GM23338 (cell line): Measurements from ENCODE around the gene RNF157. TPM values are rescaled to one million over a fixed set of nuclear protein-coding genes. Genes with fewer than 3 reads are reported as not detected.
A peak's percentile ranks its signal among the peaks of the same experiment; 100 is the strongest.

Source experiments
- ATAC-seq: fragments of 200-7000 bp; cut with Tn5 transposase; 3 replicates; pipeline ENCODE4 v1.9.1; 2020
- DNase-seq: peaks from one replicate; pipeline ENCODE4 v3.0.0-alpha.2; 2015; ENCODE audit warnings: low spot score
- H2AFZ ChIP-seq: fragments of 200-600 bp; sonication (generic); 2 replicates; pipeline ENCODE4 v1.8.0; 2016; ENCODE audit warnings: antibody characterized with exemption, mild to moderate bottlenecking, moderate library complexity
- H3F3A ChIP-seq: fragments of 200-600 bp; sonication (generic); replicated peaks from 2 replicates; pipeline ENCODE4 v1.8.0; 2017; ENCODE audit warnings: antibody characterized with exemption, mixed run types, low read depth
- H3K27ac ChIP-seq: fragments of 200-600 bp; sonication (generic); 2 replicates; pipeline ENCODE4 v1.6.1; 2016; ENCODE audit warnings: low read depth
- H3K27me3 ChIP-seq: fragments of 200-600 bp; sonication (generic); 2 replicates; pipeline ENCODE4 v1.8.0; 2016; ENCODE audit warnings: mild to moderate bottlenecking, mixed run types, moderate library complexity; ENCODE audit not compliant: insufficient read depth
- H3K36me3 ChIP-seq: fragments of 200-600 bp; sonication (generic); 2 replicates; pipeline ENCODE4 v1.8.0; 2016; ENCODE audit warnings: mild to moderate bottlenecking; ENCODE audit not compliant: insufficient read depth
- H3K4me1 ChIP-seq: fragments of 200-600 bp; sonication (generic); 2 replicates; pipeline ENCODE4 v1.8.0; 2016; ENCODE audit warnings: mild to moderate bottlenecking, moderate library complexity; ENCODE audit not compliant: insufficient read depth
- H3K4me2 ChIP-seq: fragments of 200-600 bp; sonication (generic); 2 replicates; pipeline ENCODE4 v1.7.1; 2017; ENCODE audit warnings: mixed run types
- H3K4me3 ChIP-seq: fragments of 200-600 bp; sonication (generic); 2 replicates; pipeline ENCODE4 v1.6.1; 2016; ENCODE audit warnings: mixed run types
- H3K79me2 ChIP-seq: fragments of 200-600 bp; sonication (generic); replicated peaks from 2 replicates; pipeline ENCODE4 v1.8.0; 2017; ENCODE audit warnings: mild to moderate bottlenecking; ENCODE audit not compliant: insufficient read depth
- H3K9me2 ChIP-seq: fragments of 200-600 bp; sonication (generic); 2 replicates; pipeline ENCODE4 v1.8.0; 2017; ENCODE audit not compliant: insufficient read depth
- H4K20me1 ChIP-seq: fragments of 200-600 bp; sonication (generic); replicated peaks from 2 replicates; pipeline ENCODE4 v1.8.0; 2017; ENCODE audit warnings: mild to moderate bottlenecking; ENCODE audit not compliant: insufficient read depth
- H3K27ac Mint-ChIP-seq: 2 replicates; pipeline ENCODE4 v1.8.0; 2020; ENCODE audit warnings: inconsistent platforms, mild to moderate bottlenecking, moderate library complexity, mixed read lengths
- H3K27me3 Mint-ChIP-seq: 3 replicates; pipeline ENCODE4 v1.8.0; 2022; ENCODE audit warnings: low read depth, mild to moderate bottlenecking, moderate library complexity, mixed read lengths, inconsistent platforms; ENCODE audit not compliant: insufficient read depth, poor library complexity
- H3K36me3 Mint-ChIP-seq: 3 replicates; pipeline ENCODE4 v1.8.0; 2021; ENCODE audit warnings: low read depth, mild to moderate bottlenecking, inconsistent platforms, moderate library complexity, mixed read lengths
- H3K4me1 Mint-ChIP-seq: 3 replicates; pipeline ENCODE4 v1.8.0; 2020; ENCODE audit warnings: mild to moderate bottlenecking, inconsistent platforms, mixed read lengths
- H3K4me3 Mint-ChIP-seq: 3 replicates; pipeline ENCODE4 v1.8.0; 2021; ENCODE audit warnings: moderate library complexity, mild to moderate bottlenecking, inconsistent platforms, mixed read lengths
- H3K9me3 Mint-ChIP-seq: 3 replicates; pipeline ENCODE4 v1.8.0; 2020; ENCODE audit warnings: moderate library complexity, mild to moderate bottlenecking, inconsistent platforms, mixed read lengths
- CREB1 ChIP-seq: fragments of 250-450 bp; sonication (Bioruptor Pico); IDR thresholded peaks from 2 replicates; pipeline ENCODE4 v1.5.0; 2020; ENCODE audit warnings: low read depth, mild to moderate bottlenecking, moderate library complexity
- CTCF ChIP-seq, 2 experiments: fragments of 200-600 bp in 1 of 2; sonication (generic) in 1 of 2; conservative IDR thresholded peaks; 2 replicates each; pipeline versions ENCODE4 v1.5.1 to v1.6.1; 2016 to 2017; ENCODE audit warnings: antibody characterized with exemption in 2 of 2, low read depth in 2 of 2, mild to moderate bottlenecking in 2 of 2, moderate library complexity in 1 of 2
- ETS1 ChIP-seq: IDR thresholded peaks from 2 replicates; pipeline ENCODE4 v1.6.1; 2016; ENCODE audit warnings: antibody characterized with exemption
- EZH2 ChIP-seq: fragments of 200-600 bp; sonication (generic); IDR thresholded peaks from one replicate; pipeline ENCODE4 v1.8.0; 2017; ENCODE audit warnings: antibody characterized with exemption, mild to moderate bottlenecking, low read depth; ENCODE audit not compliant: unreplicated experiment
- EZH2phosphoT487 ChIP-seq: fragments of 200-600 bp; sonication (generic); IDR thresholded peaks from one replicate; pipeline ENCODE4 v1.8.1; 2018; ENCODE audit warnings: antibody characterized with exemption; ENCODE audit not compliant: unreplicated experiment
- NANOG ChIP-seq: IDR thresholded peaks from 2 replicates; pipeline ENCODE4 v1.6.1; 2016; ENCODE audit warnings: antibody characterized with exemption, borderline replicate concordance
- POLR2AphosphoS5 ChIP-seq: IDR thresholded peaks from 2 replicates; pipeline ENCODE4 v1.6.1; 2016; ENCODE audit warnings: antibody characterized with exemption, low read depth
- REST ChIP-seq: IDR thresholded peaks from one replicate; pipeline ENCODE4 v1.6.1; 2018; ENCODE audit warnings: antibody characterized with exemption; ENCODE audit not compliant: unreplicated experiment
- STAT1 ChIP-seq: IDR thresholded peaks from one replicate; pipeline ENCODE4 v1.6.1; 2016; ENCODE audit warnings: antibody characterized with exemption; ENCODE audit not compliant: unreplicated experiment
- ZNF114 ChIP-seq: fragments of 250-450 bp; sonication (Bioruptor Pico); IDR thresholded peaks from 2 replicates; pipeline ENCODE4 v1.5.0; 2020; ENCODE audit warnings: mild to moderate bottlenecking, moderate library complexity
- ZNF331 ChIP-seq: fragments of 250-450 bp; sonication (Bioruptor Pico); IDR thresholded peaks from 2 replicates; pipeline ENCODE4 v1.5.0; 2020; ENCODE audit warnings: low read depth, mild to moderate bottlenecking, moderate library complexity
- polyA plus RNA-seq: library from polyadenylated mRNA; unstranded; fragments of >200 nt; fragmentation: Nextera tagmentation; extraction: Ambion mirVana; gene quantifications from 2 replicates; pipeline ENCODE4 v1.2.1, GENCODE V29; 2016
- total RNA-seq: library from RNA; depleted of rRNA; stranded (reverse); fragments of >200 nt; shearing (Covaris generic); gene quantifications from 2 replicates; pipeline ENCODE4 v1.2.3, GENCODE V29; 2014

Gene RNF157
- total and polyA plus RNA-seq, 2 experiments from 2014 or later: 7.8 to 11.7 TPM

- TF ChIP-seq EZH2phosphoT487 (no peak), ETS1 (no peak), POLR2AphosphoS5 (no peak), ZNF114 (CRISPR knock-in tag) (no peak), NANOG (no peak), CTCF (conservative IDR thresholded peaks at IDR 0.05; ENCODE audit: low read depth in 2 of 2) (no peak), EZH2 (no peak), ZNF331 (CRISPR knock-in tag) (no peak), CREB1 (CRISPR knock-in tag) (no peak), REST (no peak), STAT1 (no peak)
Measured at GRCh38 chr17:76166168-76166567, 74.1 kb downstream of the RNF157 start (continued).

- peaks cover 16% of the 10 kb centered on the region for H3K4me1 Mint-ChIP-seq
- H3K4me1 ChIP-seq: peaks cover 14% of the 10 kb centered on the region
- peaks cover 2% of the 10 kb centered on the region for H3K27me3 Mint-ChIP-seq
- ATAC-seq (peak; percentile 56), DNase-seq (peak; percentile 38)
- no peaks in the 10 kb centered on the region for H3K27me3 ChIP-seq
- H3K4me2 ChIP-seq: peak overlapping the region; percentile 3; the same call in 1 of the 2 replicates
- H4K20me1 ChIP-seq: no peaks in the 10 kb centered on the region
- no peaks in the 10 kb centered on the region for H3K9me3 Mint-ChIP-seq
- no peak overlapping the region; the same call in 2 of the 3 replicates for H3K4me3 Mint-ChIP-seq
- no peaks in the 10 kb centered on the region for H3K79me2 ChIP-seq
- H3K27ac Mint-ChIP-seq: no peak overlapping the region; the same call in 1 of the 2 replicates
- 0 out of 2 replicates have a peak overlapping the region, but pooled peaks have one; percentile 7 for H3K27ac ChIP-seq
- H3K36me3 ChIP-seq: no peaks in the 10 kb centered on the region
- no peaks in the 10 kb centered on the region for H3K36me3 Mint-ChIP-seq
- no peaks in the 10 kb centered on the region for H3K9me2 ChIP-seq
- no peak overlapping the region for H2AFZ ChIP-seq
- no peak overlapping the region for H3K4me3 ChIP-seq
- peaks cover 8% of the 10 kb centered on the region; the same call in 1 of the 2 replicates for H3F3A ChIP-seq
- TF ChIP-seq ZNF331 (CRISPR knock-in tag): no peak
- TF ChIP-seq REST: no peak
- TF ChIP-seq EZH2: no peak
- TF ChIP-seq ETS1: no peak
- no peak for TF ChIP-seq NANOG
- no peak for TF ChIP-seq POLR2AphosphoS5
- no peak for TF ChIP-seq STAT1
Measured at GRCh38 chr17:76164331-76164730, 76.0 kb downstream of the RNF157 start.
